HG03135 (cell line): ENCODE measurements around the gene TTC27.
"Not testable (repeated sequence)": the region's sequence is repeated elsewhere in the genome, so short reads cannot be mapped to it uniquely, and the experiment has no call there.

Experiments used
- ATAC-seq: cut with Tn5 transposase; IDR thresholded peaks from one replicate; pipeline ENCODE4 v1.9.1; 2021; ENCODE audit warnings: mild to moderate bottlenecking, moderate library complexity; ENCODE audit not compliant: unreplicated experiment

Gene TTC27

GRCh38 chr2:32627814-32628579 is at the start of gene TTC27:
TSS of gene TTC27 (plus strand) at chr2:32628050. CDS start at chr2:32628293, 243 bp downstream.
- peak; percentile 99 for ATAC-seq

DNA sequence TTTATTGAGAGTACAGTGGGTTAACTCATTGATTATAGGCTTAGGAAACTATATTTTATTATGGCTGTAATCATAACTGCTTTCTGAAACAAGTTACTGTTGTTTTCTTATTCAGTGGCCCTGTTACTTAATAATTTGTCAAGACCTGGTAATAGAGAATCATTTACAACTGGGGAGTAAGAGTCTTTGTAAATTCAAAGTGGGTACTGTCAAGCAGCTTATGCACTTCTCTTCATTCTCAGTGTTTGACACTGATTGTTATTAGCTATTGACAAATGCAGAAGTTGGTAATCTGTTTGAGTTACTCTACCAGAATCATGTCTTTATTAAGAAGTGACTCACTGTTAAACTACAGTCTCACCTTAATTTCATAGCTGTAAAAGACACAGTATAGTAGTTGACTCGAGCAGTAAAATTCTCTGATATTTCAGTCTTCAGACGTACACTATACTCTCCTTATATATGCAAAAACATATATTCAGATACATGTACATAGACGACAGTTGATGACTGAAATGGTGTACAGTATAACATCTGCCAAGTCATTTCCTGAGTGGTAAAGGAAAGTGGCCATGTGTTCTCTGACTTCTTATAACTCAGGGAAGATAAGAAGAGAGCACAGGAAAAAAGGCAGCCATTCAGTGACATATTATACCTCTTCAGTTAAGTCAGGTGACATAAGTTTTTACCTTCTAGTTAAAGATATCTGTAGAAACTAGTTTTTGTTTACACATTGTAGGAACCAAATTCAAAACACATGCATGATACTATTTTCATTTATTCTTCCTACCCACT is 36.0 kb upstream of the TTC27 start:
- ATAC-seq = peak; percentile 79

DNA sequence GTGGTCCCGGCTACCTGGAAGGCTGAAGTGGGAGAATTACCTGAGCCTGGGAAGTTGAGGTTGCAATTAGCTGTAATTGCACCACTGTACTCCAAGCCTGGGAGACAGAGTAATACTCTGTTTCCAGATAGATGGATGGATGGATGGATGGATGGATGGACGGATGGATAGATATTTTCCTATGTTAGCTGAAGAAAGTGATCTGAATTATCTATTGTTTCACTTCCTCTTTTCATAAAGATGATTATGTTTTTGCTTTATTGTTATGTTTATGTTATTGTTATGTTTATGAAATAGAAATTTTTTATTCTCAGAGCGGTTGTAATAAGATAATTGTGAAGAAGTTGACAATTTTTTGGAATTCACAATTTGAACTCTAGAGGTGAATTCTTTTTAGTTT is 33.3 kb upstream of the TTC27 start:
- no peak for ATAC-seq

DNA sequence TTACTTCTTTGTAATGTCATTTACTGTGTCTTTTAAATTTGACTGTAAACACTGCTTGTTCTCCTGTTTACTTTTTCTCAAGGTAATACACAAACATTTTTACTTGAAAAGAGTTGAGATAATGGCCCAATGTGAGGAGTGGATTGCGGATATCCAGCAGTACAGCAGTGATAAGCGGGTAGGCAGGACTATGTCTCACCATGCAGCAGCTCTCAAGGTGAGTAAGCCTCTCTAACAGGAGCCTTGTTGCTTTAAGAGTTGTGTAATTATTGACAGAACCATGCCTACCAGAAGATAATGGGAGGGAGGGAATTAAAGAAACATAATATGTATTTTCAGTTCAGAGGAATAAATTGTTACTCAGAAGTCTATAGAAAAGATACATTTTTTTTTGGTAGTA is 16.5 kb upstream of the TTC27 start:
- ATAC-seq = no peak

GRCh38 chr2:32611771-32612170 is 16.1 kb upstream of the TTC27 start:
- ATAC-seq = no peak

DNA sequence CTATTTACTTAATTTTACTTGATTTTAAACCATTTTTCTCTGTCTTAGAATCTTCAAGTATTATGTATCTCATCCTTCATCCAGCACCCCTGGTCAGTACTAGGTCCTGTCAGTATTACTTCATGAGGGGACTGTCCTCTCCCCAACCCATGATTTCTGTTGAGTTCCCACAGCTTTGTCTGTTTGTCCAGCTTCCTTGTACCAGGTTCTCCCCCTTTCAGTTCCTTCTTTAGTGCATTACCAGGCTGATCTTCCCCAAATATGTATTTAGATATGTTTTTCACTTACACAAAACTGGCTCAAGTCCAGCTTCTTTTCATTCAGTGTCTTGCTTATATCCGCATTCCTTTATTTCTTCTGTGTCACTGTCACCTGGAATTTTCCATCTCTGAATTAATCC is 13.8 kb upstream of the TTC27 start:
- no peak for ATAC-seq

DNA sequence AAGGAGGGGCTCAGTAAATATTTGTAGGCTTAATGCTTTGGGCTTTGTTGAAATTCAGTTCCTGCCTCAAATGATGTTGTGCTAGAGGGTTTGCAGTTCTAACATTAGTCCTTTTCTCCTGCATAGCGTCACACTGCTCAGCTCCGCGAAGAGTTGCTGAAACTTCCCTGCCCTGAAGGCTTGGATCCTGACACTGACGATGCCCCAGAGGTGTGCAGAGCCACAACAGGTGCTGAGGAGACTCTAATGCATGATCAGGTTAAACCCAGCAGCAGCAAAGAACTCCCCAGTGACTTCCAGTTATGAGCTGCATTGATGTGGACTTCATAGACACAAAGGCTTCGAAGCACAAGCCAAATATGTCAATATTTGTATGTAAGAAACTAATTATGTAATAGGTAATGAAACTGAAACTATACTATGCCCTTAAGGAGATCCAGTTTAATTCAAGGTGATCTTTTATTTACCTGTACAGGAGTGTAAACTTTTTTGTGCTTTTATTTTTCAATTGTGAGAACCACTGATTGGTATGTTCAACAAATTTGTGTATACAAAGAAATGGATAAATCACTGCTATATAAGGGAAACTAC is 10.2 kb upstream of the TTC27 start:
- ATAC-seq = no peak

GRCh38 chr2:32622570-32623310 is 5.1 kb upstream of the TTC27 start:
- no peak for ATAC-seq

DNA sequence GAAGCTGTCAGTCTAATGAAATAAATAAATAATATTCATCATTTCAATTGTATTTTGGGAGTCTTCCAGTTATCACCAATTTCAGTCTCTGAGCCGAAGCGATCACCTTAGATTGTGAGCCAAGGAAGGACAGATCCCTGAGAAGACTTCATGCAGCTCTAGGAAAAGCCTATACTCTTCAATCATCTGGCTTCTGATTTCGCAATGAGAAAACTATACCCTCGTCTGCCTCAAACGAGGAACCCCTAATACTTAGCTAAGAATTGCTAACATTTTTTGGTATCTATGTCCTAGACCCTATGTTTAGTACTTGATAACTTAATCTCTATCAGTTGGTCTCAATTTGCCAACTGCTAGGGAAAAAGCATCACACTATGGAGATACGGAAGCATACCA is 4.5 kb upstream of the TTC27 start:
- no peak for ATAC-seq

DNA sequence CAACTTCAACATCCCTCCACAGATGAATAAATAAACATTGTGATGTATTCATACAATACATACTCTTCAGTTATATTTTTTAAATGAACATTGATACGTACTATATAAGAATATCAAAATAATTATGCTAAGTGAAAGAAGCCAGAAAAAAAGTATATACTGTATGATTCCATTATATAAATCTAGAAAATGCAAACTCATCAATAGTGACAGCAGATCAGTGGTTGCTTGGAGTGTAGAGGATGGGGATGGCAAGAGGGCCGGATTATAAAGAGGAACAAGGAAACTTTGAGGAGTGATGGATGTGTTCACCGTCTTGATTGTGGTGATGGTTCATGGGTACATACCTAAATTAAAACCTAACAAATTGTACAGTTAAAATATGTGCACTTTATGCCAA is 3.0 kb upstream of the TTC27 start:
- no peak for ATAC-seq

- no peak for ATAC-seq
Observed at GRCh38 chr2:32626639-32627221, 1.1 kb upstream of the TTC27 start.

- ATAC-seq = peak; percentile 40
Observed at GRCh38 chr2:32627441-32627813, 423 bp upstream of the TTC27 start.

GRCh38 chr2:32632089-32632488 is 4.2 kb downstream of the TTC27 start:
- no peak for ATAC-seq

GRCh38 chr2:32633040-32633439 is 5.2 kb downstream of the TTC27 start:
- ATAC-seq = no peak

DNA sequence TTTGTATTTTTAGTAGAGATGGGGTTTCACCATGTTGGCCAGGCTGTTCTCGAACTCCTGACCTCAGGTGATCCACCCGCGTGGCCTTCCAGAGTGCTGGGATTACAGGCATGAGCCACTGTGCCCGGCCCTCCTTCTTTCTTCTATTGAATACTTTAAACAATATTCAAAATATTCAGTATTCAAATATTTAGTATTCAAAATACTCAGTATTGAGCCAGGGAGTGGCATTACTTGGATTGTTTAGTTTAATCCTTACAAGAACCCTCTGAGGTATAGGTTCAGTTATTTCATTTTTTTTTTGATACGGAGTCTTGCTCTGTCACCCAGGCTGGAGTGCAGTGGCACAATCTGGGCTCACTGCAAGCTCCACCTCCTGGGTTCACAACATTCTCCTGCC is 10.7 kb downstream of the TTC27 start:
- not testable (repeated sequence) for ATAC-seq

GRCh38 chr2:32641180-32641579 is 13.3 kb downstream of the TTC27 start:
- no peak for ATAC-seq

DNA sequence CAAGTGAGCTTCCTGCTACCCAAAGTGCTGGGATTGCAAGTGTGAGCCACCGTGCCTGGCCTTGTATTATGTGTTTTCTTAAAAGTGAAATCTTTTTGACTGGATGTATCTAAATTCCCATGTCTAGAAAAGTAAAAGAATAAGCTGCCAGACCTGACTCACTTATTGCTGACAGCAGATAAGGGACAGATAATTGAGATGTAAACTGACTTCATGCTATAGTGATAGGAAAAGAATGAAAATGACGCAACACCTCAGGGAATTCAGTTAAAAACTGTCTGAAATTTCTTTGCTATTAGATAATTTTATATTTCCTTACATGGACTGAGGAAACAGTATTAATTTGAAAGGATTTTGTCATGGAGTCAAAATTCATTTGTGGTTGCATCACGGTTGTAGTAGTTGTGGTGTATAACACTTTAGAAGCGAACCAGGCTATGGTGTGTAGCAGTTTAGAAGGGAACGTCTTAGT is 19.4 kb downstream of the TTC27 start:
- ATAC-seq = no peak

DNA sequence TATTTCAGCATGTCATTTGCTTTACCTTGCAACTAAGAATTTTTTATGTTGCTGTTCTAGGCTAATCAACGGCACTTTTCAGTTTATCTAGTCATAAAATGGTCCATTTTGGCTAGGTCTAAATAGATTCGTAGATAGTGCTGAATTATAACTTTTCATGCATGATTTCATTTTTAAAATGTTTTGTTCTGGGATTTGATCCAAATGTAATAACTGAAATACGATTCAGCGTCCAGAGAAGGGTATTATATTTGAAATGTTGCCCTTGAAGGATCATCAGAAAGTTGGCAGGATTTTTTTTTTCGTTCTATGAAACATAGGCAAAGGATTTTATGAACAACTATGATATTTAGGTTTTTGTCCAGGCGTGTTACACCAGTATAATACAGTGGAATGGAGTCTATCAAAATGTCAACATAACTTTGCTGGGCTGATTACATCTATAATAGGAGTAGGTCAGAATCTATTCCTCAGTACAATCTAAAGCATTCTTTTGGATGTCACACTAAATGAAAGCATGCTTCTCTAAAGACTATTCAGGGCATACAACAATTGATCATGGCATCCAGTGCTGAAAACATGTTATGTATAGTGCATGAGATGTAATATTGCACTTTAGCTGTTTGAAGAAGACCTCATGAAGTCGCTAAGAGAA is 24.8 kb downstream of the TTC27 start:
- ATAC-seq = no peak

DNA sequence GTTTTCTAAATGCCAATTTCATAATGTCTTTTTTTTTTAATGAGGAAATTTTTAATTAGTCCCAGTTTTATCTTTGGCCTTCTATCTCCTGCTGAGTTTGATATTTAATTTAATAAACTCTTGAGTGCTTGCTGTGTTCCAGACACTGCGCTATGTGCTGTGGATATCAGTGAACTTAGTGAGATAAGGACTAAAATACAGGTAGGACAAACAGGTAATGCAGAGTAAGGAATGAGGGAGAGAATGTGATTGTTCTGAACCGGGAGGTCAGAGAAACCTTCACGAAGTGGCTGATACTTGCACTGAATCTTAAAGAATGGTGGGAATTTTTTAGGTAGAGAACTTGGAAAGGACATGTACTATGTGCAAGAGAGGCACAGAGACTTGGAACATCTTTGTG is 28.2 kb downstream of the TTC27 start:
- no peak for ATAC-seq

- no peak for ATAC-seq
Observed at GRCh38 chr2:32663864-32664263, 36.0 kb downstream of the TTC27 start.
